Kasumi-1 (cell line): Measurements from ENCODE around the gene ISOC1.
A peak's percentile ranks its signal among the peaks of the same experiment; 100 is the strongest.

Experiments
- DNase-seq, 2 experiments: peaks; one replicate each; lab custom pipeline; 2025; lab: John Stamatoyannopoulos, UW

The ISOC1 gene

DNA sequence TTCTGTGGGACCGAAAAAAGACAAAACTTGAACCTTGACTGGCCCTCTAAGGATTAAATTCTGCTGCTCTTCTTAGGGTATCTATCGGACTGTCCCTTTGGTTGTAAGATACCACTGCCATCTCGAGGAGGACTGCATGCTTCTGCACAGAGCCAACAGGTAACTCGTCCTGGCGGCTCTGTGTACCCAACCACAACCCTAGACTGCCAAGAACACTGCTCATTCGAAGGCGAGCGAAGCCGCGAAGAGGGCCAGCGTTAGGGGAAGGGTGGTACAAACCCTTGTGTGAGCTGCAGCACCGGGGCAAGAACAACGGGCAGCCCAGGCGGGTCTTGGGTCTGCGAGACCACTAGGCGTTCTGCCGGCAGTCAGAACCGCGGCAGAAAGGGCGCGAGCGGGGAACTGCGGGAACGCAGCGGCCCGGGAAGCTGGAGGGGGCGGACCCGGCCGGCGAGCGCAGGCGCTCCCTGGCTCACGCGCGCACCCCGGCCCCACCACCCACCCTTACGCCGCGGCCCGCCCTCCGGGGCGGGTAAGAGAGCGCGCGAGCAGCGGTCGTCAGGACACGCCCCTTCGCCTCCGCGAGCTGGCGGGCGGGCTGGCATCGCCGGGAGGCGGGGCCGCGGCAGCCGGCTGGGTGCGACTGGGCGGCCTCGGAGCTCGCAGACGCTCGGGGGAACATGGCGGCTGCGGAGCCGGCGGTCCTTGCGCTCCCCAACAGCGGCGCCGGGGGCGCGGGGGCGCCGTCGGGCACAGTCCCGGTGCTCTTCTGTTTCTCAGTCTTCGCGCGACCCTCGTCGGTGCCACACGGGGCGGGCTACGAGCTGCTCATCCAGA lies at the start of gene ISOC1:
TSS of gene ISOC1 (plus strand) at position 663 of the 837 bp plus-strand sequence. CDS start at position 681, 18 bp downstream.
- DNase-seq, result peak; percentile 80

DNA sequence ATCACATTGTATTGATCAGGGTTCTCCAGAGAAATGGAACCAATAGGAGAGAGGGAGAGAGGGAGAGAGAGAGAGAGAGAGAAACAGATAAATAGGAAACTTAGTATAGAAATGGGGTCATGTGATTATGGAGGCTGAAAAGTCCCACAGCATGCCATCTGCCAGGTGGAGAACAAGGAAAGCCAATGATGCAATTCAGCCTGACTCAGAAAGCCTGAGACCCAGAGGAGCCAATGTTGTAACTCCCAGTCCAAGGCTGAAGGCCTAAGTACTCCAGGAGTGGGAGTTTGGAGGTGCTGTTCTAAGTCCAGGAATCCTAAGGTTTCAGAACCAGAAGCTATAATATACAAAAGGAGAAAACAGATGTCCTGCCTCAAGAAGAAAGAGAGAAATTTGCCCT lies 48.4 kb upstream of the ISOC1 start:
- no peak for DNase-seq

DNA sequence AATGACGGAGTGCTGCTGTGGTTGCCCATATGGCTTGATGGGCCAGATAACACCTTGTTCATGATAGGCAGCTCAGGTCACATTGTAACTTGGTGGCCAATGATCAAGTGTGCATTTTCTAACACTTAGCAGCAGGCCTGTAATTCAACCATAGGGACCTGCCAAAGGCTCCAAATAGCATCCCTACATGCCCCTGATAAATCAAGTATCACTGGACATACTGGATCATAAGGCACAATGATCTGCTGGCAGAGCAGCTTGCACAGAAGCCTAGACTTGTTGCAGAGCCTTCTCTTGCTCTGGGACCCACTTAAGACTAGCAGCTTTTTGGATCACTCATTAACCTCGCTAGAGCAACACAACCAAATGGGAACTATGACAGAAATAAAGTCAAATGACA lies 46.0 kb upstream of the ISOC1 start:
- DNase-seq, result no peak

- no peak for DNase-seq
Observed at GRCh38 chr5:129049126-129049799, 45.3 kb upstream of the ISOC1 start.

DNA sequence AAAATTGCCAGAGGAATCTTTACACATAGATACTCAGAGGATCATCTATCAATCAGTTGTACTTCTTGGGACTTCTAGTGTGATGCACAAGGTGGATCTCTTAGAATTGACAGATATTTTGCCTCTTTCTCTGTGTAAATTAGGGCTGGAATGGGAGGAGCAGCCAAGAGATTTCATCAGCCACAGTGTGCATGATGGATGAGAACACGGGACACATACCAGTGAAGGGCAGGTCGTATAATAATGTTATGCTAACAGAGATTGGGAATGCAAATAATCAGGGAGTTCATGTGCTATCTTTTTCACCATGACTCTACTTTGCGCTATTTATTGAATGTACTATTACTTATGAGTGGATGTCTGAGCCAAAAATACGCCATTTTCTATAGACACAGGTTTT lies 43.3 kb upstream of the ISOC1 start:
- no peak for DNase-seq

DNA sequence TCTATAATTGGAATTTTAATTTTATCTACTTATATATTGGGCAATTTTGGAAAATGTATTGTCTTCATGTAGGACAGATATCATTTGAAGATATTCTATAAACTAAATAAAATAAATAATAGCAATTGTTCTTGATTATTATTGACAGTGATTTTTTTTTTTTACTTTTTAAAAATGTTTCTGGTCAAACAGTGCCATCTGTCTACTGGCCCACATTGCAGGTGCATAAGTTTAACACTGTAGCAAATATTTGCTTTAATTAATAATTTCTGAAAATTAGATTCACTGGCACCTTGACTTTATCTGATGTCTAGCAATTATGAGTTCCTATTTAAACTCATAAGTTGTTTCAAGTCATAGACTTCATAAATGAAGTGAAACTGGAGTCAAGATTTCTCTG lies 41.1 kb upstream of the ISOC1 start:
- no peak for DNase-seq

DNA sequence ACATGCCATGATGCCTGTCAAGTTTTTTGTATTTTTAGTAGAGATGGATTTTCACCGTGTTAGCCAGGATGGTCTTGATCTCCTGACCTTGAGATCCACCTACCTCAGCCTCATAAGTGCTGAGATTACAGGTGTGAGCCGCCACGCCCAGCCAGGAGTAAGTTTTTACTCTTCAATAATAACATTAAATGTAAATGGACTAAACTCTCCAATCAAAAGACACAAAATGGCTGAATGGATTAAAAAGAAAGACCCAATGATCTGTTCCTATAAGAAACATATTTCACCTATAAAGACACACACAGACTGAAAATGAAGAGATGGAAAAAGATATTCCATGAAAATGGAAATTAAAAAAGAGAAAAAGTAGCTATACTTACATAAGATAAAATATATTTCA lies 37.2 kb upstream of the ISOC1 start:
- no peak for DNase-seq

GRCh38 chr5:129061849-129062248 lies 32.7 kb upstream of the ISOC1 start:
- DNase-seq, result no peak

DNA sequence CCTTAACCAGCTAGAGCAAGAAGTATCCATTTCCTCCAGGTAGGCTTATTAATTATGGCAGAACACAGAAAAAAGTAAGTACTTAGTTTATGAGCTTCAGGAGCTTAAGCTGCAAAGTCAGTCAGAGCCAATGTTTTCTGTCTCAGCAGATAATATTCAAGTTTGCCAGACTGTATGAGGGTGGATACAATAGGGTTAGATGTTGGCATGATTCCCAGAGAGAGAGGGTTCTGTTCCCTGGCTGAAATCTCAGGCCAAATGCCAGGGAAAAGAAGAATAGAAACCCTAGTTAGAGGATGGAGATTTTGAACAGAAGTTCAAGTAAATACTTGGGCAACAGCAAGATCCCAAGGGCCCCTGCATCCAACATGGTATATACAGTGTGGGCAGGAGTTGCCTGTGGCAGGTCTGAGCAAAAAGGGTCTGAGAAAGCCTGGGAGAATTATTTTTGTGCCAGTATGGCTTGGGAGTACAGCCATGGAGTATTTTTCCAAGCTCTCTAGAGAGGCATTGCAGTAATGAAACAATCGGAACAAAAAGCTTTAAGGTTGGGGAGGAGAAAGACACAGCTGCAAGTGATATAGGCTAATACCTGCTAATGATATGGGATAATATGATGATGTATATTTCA lies 31.0 kb upstream of the ISOC1 start:
- DNase-seq, result no peak

DNA sequence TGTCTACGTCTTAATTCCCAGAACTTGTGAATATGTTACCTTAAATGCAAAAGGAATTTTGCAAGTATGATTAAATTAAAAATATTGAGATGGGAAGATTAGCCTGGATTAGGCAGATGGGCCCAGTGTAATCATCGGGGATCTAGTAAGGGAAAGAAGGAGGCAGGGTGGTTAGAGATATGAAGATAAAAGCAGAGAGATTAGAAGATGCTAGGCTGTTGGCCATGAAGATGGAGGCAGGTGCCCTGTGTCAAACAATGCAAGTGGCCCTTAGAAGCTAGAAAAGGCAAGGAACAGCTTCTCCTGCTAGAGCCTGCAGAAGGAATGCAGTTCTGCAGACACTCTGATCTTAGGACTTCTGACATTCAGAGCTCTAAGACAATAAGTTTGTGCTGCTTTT lies 28.8 kb upstream of the ISOC1 start:
- DNase-seq, result no peak

GRCh38 chr5:129067745-129068144 lies 26.8 kb upstream of the ISOC1 start:
- no peak for DNase-seq

DNA sequence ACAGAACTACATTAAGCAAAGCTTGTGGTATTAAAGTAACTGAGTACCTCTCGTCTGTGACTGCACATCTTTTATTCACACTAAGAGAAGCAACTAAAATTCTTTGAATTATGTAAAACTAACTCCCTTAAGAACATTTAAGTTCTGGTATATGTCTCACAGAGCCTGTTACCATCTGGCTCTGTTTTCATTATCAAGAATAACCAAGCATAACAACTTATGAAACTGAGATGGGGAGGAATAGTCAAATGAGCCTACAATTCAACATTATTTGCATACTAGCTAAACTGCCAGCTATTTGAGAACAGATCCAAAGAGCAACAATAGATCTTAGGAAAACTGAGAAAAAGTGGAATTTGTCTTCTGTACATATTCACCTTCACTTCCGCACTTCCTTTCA lies 25.3 kb upstream of the ISOC1 start:
- DNase-seq, result no peak

DNA sequence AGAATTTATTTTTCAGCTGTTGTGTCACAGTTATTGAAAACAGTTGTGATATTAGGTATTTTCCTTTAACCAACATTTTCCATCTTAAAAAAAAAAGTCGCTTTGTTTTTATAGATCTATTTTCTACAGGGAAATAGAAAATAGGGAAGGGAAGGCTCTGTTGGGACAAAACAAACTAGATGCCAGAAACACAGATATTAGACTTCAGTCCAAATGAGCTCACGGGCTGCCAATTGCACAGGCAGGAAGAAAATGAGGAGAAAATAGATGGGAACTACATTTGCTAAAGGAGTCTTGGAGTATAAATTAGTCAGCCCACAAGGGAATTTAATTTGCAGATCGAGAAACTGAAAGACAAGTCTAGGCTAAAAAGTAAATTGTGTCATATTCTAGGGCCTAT lies 21.4 kb upstream of the ISOC1 start:
- no peak for DNase-seq

- DNase-seq, result no peak
Observed at GRCh38 chr5:129074903-129075302, 19.6 kb upstream of the ISOC1 start.

- no peak for DNase-seq
Observed at GRCh38 chr5:129077433-129078075, 17.0 kb upstream of the ISOC1 start.

DNA sequence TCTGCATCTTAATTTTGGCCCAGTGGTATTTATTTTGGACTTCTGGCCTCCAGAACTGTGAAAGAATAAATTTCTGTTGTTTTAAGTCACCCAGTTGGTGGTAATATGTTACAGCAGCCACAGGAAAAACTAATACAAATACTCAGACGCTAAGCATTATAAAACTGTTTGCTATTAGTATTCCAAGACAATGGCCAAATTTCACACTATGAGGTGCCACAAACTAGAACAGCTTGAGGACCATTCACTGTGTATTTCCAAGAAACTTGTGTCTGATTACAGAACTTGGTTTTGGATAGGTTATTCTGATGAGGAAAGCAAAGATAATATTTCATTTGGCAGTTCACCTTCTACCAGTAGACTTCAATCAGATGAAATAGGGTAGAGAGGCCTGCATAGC lies 16.3 kb upstream of the ISOC1 start:
- DNase-seq, result no peak

DNA sequence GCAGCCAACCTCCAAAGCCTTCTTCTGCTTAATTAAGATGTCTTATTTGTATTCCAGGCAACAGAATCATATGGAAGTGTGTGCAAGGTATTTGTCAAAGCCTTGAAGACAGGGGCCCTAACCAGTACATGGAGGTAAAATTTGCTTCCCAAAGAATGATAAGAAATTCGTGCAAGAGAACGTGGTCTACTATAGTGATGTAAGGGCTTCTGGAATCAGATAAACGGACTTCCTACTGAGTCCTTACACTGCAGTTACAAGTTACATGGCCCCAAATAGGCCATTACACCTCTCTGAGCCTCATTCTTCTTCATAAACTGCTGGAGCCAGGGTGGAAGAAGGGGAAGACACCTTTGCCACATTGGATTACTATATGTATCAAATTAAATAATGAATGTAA lies 15.9 kb upstream of the ISOC1 start:
- DNase-seq, result no peak

DNA sequence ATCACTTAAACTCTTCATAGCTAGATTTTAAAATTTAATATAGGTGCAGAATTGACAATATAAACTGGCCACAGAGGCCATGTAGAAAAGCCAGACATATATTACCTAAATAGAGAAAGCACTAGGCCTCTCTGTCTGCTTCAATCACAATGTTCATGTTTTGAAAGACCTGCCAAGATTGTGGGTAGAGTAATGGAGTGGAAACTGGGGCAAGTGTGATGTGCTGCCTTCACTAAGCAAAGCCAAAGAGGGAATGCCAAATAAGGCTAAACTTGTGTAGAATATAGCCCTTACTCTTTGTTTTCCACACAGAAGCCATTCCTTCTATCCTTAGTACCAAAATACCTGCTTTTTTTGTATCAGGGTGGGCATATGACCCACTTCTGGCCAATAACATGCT lies 15.1 kb upstream of the ISOC1 start:
- no peak for DNase-seq

DNA sequence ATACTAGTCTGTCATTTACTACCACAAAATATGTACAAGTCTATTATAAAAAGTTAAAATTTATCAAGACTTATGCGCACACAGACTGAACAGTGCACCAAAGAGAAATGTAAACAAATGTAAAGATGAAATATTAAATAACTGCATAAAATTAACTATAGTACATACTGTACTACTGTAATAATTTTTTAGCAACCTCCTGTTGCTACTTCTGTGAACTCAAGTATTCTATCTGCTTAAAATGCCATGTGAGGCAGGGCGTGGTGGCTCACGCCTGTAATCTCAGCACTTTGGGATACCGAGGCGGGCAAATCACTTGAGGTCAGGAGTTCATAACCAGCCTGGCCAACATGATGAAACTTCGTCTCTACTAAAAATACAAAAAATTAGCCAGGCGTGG lies 13.8 kb upstream of the ISOC1 start:
- no peak for DNase-seq

DNA sequence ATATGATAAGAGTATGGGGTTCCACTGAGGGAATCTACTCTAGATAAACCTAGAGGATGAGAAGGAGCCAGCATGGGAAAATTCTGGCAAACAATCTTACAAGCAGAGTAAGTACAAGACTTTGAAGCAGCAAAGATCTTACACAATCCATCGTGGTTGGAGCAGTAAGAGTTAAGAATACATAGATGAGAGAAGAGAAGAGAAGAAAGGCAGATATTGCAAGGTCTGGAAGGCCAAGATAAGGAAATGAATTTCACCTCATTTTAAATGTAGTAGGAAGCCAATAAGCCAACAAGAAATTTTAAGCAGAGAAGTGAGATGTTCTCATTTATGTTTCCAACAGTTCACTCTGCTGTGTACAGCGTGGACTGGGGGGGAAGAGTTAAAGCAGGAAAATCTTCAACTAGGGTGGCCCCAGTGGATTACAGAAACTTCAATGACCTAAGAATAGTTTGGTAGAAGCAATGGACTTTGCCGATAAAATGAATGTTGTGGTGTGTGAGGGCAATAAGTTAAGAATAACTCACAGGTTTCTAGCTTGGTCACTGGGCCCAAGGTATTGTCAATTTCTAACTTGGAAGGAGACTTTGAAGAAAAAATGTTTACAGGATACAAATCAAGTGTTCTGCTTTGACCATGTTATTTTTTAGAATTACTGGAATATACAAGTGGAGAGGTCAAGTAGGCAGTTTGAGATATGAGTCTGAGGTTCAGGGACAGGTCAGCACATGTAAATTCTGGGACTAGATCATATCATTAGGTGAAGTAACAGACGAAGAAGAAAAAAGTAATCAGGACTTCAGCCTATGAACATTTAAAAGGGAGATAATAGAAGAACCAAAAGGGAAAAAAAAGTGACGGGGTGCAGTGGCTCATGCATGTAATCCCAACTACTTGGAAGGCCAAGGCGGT lies 12.1 kb upstream of the ISOC1 start:
- DNase-seq, result no peak
